Dermis blood vessel endothelial cell (primary cell): ENCODE results near the gene DBP. TPM values are rescaled to one million over a fixed set of nuclear protein-coding genes. Genes with fewer than 3 reads are reported as not detected.
A peak's percentile ranks its signal among the peaks of the same experiment; 100 is the strongest.

ENCODE experiments used
- DNase-seq: peaks from one replicate; pipeline ENCODE4 v3.0.0; 2010
- total RNA-seq: library from RNA; depleted of rRNA; stranded (reverse); fragments of >200 nt; gene quantifications from 2 replicates; pipeline ENCODE4 v1.2.3, GENCODE V29; 2014

The DBP gene
- total RNA-seq, 1 donor from 2014 or later: 3.1 TPM

DNA sequence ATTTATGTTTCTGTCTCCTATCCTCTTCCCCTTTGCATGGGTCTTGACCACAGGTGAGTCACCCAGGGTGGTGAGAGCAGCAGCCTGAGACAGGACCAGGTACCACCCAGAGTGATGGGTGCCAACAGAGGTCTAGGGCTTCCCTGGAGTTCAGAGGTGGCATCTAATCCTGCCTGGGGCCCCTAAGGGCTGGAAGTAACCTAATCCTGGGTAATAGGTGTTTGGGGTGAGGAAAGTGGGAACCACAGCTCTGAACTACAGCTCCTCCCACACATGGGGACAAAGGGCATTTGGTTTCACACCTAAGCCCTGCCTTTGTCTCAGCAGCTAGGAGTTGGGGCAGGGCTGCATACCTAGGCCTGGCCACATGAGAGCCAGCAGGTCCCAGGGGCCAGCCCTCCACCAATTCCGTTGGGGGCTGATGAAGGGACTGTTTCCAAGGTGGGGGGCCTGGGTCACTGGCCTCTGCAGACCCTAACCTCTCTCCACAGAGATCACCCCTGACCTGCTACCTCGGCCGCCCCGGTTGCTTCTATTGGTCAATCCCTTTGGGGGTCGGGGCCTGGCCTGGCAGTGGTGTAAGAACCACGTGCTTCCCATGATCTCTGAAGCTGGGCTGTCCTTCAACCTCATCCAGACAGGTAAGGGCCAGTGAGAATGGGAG lies 9.8 kb downstream of the DBP start:
- no peak for DNase-seq

DNA sequence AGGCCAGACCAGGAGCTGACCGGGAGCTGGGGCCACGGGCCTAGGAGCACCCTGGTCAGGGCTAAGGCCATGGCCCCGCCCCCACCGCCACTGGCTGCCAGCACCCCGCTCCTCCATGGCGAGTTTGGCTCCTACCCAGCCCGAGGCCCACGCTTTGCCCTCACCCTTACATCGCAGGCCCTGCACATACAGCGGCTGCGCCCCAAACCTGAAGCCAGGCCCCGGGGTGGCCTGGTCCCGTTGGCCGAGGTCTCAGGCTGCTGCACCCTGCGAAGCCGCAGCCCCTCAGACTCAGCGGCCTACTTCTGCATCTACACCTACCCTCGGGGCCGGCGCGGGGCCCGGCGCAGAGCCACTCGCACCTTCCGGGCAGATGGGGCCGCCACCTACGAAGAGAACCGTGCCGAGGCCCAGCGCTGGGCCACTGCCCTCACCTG lies 11.3 kb downstream of the DBP start:
- DNase-seq: no peak

DNA sequence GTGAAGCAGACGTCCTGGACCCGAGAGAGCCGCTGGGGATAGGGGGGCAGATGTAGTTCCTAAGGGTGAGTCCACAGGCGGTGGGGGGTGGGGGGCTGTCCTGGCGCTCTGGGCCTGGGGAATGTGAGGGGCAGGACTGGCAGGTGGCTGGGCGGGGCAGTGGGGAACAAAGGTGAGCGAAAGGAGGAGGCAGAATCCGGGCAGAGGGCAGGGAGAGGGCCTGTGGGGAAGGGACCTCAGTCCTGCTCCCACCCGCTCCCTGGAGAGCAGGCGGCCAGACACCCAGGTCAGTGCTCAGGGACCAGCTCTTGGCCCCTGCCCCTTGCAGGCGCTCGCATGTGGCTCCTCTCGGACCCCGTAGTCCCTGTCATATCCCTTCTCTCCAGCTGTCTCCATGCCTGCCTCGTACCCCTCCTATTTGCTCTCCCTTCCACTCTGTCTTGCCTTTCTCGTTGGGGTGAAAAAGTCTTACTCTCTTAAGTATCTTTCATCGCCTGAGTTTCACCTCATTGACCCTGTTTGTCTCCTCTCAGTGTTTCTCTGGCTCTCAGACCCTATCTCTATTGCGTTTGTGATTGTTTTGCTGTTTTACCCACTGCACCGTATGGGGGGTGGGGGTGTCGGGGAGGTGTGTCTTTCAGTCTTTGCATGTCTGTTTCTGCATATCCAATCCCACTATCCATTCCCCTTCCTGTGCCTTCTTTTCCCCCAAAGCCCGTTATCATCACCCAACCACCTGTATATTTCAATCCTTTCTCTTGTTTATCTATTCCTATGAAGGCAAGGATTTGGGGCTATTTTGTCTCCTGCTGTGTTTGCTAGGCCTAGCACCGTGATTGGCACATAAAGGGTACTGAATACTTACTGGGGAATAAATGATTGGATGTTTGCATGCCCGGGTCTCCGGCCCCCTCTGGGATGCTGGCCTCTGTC lies 12.1 kb downstream of the DBP start:
- no peak for DNase-seq

DNA sequence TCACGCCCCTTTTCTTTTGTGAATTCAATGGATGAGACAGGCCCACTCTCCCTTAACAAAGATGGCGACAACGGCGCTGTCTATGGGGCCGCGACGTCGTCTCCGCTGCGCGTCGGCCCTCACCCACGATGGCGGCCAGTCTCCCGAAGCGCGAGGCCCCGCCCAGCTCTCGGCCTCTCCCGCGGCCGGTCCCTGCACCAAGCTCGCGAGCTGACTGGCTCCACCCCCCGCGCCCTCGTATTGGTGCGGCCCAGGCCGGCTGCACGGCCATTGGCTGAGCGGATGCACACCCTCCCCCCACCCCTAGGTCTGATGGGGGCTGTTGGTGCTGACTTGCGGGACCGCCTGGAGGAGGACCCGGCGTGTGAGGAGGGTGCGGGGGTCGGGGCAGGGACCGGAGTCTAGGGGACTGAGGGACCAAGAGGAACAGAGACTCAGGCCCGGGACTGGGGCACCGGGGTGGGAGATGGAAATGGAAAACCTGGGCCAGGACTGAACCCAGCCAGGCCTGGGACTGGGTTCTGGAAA lies 13.0 kb downstream of the DBP start:
- DNase-seq: peak; percentile 99

DNA sequence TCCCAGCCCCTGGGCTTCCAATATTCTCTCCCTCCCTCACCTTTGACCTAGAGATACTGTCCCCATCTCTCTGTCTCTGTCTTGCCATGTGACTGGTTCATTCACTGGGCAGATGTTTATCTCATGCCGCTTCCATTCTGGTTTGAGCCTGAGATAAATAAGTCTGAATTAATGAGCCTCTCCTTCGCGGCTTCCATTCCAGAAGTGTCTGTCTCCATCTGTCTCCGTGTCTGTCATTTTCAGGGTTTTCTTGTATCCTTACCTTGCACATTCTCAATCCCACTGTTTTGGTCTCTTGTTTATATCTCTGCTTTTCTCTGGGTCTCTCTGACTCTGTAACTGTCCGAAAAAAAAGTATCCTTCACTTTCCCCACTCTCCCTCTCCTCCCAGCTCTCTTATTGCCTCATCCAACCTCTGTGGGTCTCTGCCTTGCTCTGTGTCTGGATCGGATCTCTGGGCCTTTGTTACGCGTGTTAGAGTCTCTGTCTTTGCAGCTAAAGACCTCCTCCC lies 13.6 kb downstream of the DBP start:
- DNase-seq: no peak

DNA sequence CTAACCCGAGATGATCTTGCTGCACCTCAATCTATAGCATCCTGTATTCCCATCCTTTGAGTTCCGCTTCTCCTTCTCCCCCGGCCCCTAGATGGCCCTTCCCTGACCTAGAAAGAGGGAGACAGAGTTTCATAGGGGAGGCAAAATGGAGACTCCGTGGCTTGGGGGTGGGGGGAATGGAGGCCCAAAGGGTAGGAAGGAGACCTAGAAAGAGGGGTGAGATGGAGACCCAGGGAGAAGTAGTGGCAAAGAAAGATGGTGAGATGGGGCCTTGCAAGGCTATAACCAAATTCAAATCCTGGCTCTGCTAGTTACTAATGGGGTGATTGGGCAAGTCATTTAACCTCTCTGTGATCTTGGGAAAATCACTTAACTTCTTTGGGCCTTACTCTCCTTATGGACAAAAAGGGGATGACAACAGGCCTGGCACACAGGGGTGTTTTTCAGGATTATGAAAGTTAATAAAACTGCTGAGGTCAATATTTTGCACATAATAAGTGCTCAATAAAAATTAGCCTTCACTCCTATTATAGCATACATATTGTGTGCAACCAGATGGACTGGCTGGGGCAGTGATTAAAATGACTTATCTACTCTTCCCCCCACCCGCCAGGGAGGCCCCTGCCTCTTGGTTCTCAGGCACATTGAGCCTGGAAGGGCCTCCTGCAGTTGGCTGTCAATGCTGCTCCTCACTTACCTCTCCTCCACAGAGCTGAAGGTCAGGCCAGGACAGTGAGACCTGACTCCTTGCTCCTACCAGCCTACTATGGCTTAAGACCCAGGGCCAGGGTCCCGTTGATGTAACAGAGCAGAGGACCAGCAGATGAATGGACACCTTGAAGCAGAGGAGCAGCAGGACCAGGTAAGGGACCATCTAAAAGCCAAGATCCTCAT lies 17.2 kb downstream of the DBP start:
- no peak for DNase-seq

DNA sequence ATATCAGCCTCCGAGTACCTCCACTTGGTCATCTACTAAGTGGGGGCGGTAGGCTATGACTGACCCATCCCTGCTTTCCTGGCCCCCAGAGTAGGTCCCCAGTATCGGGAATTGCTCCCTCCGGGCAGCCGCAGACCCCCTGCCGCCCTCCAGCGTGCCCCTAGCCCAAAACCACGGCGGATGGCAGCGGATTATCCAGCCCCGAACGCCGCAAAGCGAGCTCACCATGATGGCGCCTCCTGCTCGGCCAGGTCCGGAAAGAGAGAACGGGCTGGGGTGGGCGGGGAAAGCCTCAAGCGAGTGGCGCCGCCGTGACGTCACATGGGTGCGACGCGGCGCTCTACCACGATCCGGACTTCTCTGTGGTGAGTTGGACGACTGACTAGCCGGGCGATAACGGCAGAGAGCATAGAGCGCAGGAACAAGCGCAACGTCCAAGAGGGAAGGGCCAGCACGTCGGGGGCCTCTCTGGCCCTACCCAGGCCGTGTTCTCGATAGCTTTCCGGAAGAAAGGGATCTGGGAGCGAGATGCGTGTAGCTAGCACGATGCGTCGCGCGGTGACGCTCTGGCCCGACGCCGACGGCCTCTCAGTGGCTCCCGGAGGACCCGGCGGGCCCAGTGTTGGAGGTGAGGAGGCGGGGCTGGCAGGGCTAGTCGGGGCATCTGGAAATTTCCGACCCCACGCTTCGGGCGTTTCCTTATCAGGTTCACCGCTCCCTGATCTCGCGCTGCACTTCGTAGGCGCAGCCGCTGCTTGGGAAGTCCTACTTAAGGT lies 18.1 kb downstream of the DBP start, which contains the start of the genes RPL18 and SPHK2:
RPL18 (minus strand) TSS at position 263 of the 776 bp plus-strand sequence; CDS start at position 228, 35 bp downstream.
SPHK2 (plus strand) TSS at position 591 of the 776 bp plus-strand sequence. CDS start 1,009 bp downstream, outside the sequence.
- DNase-seq: peak; percentile 100

DNA sequence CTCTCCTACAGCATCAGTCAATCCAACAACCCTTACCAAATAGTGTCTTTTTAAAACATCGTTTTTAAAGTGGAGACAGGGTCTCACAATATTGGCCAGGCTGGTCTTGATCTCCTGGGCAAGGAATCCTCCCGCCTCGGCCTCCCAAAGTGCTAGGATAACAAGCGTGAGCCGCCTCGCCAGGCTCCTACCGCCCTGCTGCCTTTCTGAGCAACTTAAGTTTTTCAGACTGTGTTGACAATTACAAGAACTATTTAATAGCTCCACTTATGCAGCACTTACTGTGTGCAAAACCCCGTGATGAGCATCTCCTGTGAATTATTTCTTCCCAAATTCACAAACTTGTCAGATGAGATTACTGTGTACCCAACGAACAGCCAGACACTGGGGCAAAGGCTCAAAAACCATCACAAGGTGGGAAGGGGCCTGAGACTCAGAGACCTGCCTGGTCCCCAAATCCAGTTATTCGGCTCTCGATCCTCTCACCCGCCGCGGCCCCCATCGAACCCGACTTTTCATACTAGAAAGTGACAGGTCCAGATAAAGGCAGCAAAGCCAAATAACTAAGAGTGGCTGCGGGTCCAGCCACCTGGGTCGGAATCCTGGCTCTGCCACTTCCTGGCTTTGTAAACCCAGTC lies 18.8 kb downstream of the DBP start:
- DNase-seq: no peak

DNA sequence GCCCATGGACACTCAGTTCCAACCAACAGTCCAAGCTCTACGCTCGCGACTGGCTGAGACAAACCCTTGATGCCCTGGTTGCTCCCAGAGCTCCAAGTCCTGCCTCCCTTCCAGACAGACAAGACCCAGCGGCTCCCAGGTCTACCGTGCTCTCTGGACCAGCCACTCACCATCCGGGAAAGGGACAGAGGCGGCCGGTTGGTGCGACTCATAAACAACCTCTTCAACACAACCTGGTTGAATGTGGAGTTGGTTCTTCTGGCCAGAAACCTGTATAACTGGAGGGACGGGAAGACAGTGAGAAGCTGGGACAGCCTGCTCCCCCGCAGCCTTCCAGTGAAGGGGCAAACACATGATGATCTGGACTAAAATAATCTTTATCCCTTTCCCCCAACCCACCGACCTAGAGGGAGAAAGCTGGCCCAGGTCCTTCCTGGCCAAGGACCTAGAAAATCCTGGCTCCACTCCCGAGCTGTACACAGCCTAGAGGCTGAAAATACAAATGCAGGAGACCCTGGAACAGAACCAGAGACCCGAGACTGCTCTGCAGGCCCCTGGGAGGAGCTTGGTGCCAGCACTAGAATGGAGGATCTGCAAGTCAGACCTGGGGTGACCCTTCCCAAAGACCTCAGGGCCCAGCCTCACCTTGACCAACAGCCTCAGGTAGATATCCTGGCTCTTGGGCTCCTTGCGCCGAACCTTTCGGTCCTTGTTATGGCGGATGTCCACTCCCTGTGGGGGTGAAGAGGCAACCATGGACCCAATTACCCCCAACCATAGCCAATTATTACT lies 19.8 kb downstream of the DBP start:
- DNase-seq: no peak

DNA sequence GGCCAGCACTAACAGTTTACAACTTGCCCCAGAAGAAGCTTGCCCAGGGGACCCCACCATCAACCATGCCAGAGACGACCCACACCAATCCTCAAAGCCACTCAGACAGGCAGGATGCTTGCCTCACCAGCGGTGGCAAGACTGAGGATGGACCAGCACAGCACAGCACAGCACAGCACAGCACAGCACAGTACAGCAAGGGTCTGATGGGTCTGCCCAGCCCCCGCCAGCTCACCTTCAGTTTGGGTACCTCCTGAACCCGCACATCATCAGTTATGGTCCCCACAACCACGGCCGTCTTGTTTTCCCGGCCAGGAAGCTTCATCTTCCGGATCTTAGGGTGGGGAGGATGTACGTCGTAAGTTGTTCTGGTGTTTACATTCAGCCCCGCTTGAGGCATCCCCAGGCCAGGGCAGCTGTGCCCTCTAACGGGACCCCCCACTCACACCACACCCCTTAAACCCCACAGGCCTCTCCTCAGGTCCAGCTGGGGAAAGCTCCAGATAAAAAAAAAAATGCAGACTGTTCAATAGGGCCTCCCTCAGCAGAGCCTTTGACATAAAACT lies 20.6 kb downstream of the DBP start:
- DNase-seq: no peak

DNA sequence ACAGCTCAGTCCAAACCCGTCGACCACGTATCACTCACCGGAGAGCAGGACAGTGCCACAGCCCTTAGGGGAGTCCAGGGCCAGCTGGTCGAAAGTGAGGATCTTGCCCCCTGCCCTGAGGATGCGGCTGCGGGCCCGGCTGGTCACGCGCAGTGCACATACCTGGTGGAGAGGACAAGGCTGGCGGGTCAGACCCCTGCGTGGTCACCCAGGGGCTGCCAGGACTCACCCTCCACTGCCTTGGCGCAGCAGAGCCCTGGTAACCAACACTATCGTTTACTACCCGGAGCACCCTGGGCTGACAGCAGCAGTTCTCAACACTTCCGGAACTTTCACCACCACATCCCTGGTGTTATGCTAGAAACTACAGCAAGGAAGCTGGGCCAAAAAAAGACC lies 21.1 kb downstream of the DBP start:
- no peak for DNase-seq

DNA sequence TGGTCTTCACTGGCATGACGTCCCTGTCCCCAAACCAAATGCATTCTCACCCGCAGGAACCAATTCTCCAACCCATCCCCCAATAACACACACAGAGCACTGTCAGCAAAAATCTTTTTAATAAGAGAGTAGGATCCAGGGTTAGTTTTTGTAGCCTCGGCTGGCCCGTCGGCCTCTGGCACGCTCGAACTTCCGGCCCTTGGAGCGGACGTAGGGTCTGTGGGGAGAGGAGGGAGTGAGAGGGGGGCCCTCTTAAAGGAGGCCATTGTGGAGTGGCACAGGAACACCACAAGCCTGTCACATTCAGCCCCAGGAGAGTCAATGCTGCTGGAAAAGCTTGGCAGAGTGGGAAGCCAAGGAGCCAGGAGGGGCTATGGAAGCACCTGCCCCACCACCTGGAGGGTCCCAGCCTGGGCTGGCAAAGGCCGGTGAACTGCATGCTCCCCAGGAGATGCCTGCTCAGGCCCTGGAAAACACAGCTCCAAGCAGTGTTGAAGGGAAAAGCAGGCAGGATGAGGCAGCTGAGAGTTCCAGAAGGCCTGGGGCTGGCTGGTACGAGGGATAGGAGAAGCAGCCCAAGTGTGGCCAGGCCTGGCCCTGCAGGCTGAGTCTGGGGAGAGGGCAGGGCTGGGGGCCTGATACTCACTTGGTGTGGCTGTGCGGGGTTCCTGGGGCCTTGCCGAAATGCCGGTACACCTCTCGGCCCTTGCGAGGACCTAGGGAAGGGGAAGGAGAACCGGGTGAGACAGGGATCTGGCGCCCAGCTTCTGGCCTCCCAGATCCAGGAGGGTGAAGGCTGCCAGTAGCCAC lies 21.7 kb downstream of the DBP start:
- DNase-seq: no peak

DNA sequence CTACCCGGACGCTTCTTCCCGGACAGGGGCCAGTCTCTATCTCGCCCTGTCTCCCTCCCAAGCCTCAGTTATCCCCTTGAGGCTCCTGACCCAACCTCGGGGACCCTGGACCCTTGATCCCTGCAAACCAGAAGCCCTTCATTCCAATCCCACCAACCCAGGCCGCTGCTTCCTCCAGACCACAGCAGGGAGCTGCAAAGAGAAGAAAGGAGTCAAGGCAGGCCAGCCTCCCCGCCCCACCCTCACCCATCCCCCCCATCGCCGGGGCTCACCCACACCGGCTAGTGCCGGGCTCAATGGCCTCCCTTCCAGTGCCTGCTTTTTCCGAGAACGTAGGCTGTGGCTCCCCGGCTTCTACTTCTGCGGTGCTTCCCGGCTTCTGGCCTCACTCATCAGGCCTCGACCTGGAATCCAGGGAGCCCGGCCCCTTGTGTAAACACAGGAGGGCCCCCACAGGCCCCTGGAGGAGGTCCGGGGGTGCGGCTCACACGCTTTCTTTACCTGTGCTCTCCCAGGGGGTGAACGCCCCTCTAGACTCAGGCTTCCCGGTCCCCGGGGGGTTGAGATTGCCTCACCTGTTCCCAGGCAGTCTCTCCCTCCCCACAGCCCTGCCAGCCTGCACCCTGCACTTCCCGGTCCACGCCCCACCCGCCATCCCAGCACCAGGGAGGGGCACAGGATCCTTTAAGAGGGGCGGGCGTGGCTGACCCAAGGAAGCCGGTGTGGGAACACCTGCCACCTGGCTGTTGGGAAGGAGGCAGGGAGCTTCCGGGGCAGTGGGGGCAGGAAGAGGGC lies 22.5 kb downstream of the DBP start, which contains the start of gene FAM83E:
FAM83E (minus strand) TSS at position 641 of the 795 bp plus-strand sequence. CDS start 1,704 bp downstream, outside the sequence.
- DNase-seq: no peak

DNA sequence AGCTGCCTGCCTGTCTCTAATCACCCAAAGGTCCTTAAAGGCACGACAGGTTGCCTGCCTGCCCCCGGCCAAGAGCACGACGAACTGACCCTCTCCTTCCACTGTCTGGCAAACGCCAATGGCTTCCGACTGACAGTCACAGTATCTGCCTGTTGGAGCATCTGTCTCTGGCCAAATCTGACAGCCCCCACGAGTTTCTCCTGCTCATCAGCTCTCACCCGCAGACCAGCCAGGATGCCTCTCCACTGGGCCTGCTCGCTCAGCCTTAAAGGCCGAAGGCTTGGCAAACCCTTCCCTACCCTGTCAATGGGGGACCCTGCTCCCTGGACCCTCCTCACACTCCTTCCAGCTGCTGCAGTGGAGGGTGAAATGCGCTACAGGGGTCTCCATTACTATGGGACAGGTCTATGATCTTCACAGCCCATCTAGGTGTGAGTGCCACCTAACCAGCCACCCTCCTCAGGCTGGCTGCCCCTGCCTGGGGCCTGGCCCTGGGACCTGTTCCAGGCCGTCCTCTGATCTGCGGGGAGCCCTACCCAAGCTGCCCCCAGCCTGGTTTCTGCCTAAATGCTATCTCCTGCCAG lies 23.2 kb downstream of the DBP start:
- no peak for DNase-seq

DNA sequence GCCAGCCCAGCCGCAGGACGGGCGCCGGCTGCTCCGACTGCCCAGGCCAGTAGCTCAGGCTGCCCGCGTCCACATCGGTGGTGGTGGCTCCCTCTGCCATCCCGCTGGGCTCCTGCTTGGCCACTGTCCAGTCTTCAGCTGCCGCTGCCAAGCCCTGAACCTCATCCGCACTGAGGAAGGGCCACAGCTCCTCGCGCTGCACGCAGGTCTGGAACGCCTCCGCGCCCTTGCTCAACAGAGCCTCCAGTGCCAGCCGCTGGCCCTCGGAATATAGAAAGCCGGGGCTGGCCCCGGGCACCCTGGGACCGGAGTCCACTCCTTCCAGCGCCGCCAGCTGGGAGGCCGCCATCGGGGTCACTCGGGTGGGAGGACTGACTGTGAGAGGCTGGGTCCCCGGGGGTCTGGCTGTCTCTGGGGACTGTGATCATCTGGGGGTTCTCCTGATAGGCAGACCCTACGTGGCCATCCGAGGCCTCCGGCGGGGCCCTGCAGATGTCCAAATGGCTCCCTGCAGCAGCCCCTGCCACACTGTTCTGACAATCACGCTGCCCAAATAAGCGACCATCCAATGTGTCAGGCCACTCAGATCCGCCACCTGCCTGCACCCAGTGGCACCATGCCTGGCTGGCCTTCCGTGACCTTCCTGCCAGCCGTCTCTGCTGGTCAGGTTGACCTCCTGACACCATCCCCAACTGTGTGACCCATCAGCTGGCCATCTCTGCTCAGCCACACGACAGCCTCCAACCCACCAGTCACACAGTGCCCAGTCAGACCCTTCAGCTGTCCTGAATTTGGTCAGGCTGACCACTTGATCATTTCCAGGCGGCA lies 23.9 kb downstream of the DBP start:
- DNase-seq: no peak

DNA sequence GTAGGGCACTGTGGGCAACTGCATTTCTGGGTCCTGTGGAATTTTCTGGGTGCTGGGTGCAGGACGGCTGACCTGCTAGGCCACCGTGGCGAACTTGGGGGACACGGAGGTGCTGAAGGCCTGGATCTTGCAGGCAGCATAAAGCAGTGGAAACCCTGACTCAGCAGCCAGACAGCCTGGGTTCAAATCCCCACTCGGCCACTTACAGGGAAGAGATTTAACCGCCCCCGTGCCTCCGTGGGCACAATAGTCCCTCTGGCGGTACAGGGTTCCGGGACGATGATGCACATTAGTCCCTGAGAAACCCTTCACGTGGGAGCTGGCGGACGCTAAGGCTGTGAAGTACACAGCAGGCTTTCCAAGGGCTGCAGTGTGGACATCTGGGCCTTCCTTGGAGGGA lies 25.3 kb downstream of the DBP start:
- no peak for DNase-seq
